Activated CD8-positive, alpha-beta memory T cell treated with anti-CD3 and anti-CD28 coated beads, Interleukin-2, amount 50 U/mL, for 48 hours (primary cell): ENCODE measurements around the gene ARID1B.

Experiments
- DNase-seq: peaks from one replicate; pipeline ENCODE4 v3.0.0-alpha.2; 2020

Gene ARID1B

GRCh38 chr6:157145656-157146285, 368.6 kb downstream of the ARID1B start:
- DNase-seq: peak; percentile 10

- peak; percentile 18 for DNase-seq
Measured at GRCh38 chr6:157147054-157148026, 370.2 kb downstream of the ARID1B start.

- DNase-seq: no peak
Measured at GRCh38 chr6:157148391-157149323, 371.5 kb downstream of the ARID1B start.

- DNase-seq: no peak
Measured at GRCh38 chr6:157150076-157150475, 372.9 kb downstream of the ARID1B start.

GRCh38 chr6:157151029-157151428, 373.9 kb downstream of the ARID1B start:
- no peak for DNase-seq

GRCh38 chr6:157151989-157152388, 374.8 kb downstream of the ARID1B start:
- no peak for DNase-seq

- DNase-seq: no peak
Measured at GRCh38 chr6:157152556-157152955, 375.4 kb downstream of the ARID1B start.

- no peak for DNase-seq
Measured at GRCh38 chr6:157155804-157156203, 378.6 kb downstream of the ARID1B start.

GRCh38 chr6:157157258-157157657, 380.1 kb downstream of the ARID1B start:
- DNase-seq: no peak

GRCh38 chr6:157158456-157158855, 381.3 kb downstream of the ARID1B start:
- DNase-seq: no peak

GRCh38 chr6:157158897-157159296, 381.7 kb downstream of the ARID1B start:
- DNase-seq: peak; percentile 25

GRCh38 chr6:157159348-157159747, 382.2 kb downstream of the ARID1B start:
- DNase-seq: no peak

- DNase-seq: peak; percentile 30
Measured at GRCh38 chr6:157161912-157162311, 384.7 kb downstream of the ARID1B start.

GRCh38 chr6:157162766-157163433, 385.7 kb downstream of the ARID1B start:
- DNase-seq: peak; percentile 28

- peak; percentile 43 for DNase-seq
Measured at GRCh38 chr6:157163434-157164159, 386.4 kb downstream of the ARID1B start.

- DNase-seq: no peak
Measured at GRCh38 chr6:157164972-157165371, 387.8 kb downstream of the ARID1B start.

GRCh38 chr6:157166784-157167183, 389.6 kb downstream of the ARID1B start:
- no peak for DNase-seq

- DNase-seq: no peak
Measured at GRCh38 chr6:157167837-157168236, 390.7 kb downstream of the ARID1B start.

- no peak for DNase-seq
Measured at GRCh38 chr6:157168471-157168870, 391.3 kb downstream of the ARID1B start.

GRCh38 chr6:157169226-157169625, 392.0 kb downstream of the ARID1B start:
- DNase-seq: no peak

GRCh38 chr6:157169656-157170055, 392.5 kb downstream of the ARID1B start:
- DNase-seq: no peak

- no peak for DNase-seq
Measured at GRCh38 chr6:157170535-157170934, 393.4 kb downstream of the ARID1B start.
